H1 (cell line): ENCODE results near the gene PRR19. TPM values are rescaled to one million over a fixed set of nuclear protein-coding genes. Genes with fewer than 3 reads are reported as not detected.
A peak's percentile ranks its signal among the peaks of the same experiment; 100 is the strongest.

Experiments
- CTCF ChIA-PET: fragments of 300-600 bp; sonication (Branson Sonifier 250); formaldehyde crosslinking; loops from one replicate; lab custom pipeline; 2021; ENCODE audit not compliant: partially characterized antibody; lab: Charles Lee
- POLR2A ChIA-PET: fragments of 300-600 bp; sonication (Branson Sonifier 250); formaldehyde crosslinking; loops from one replicate; lab custom pipeline; 2021; ENCODE audit warnings: inconsistent platforms; ENCODE audit not compliant: partially characterized antibody; lab: Charles Lee
- DNase-seq, 2 experiments: peaks; one replicate each; pipeline versions ENCODE4 v3.0.0 to v3.0.0-alpha.2; 2010 to 2022; ENCODE audit warnings: low spot score in 2 of 2, low read depth in 1 of 2, mixed read lengths in 1 of 2
- FAIRE-seq: peaks from 2 replicates; lab custom pipeline; 2011; peaks lifted over from hg19 to GRCh38; lab: Jason Lieb, UNC
- H2AFZ ChIP-seq: 2 replicates; pipeline ENCODE4 v1.8.1; 2012; ENCODE audit warnings: low read length, inconsistent platforms
- H2AK5ac ChIP-seq: 2 replicates; pipeline ENCODE4 v1.6.1; 2013; ENCODE audit warnings: low read depth, low read length
- H2BK120ac ChIP-seq: replicated peaks from 2 replicates; pipeline ENCODE3; 2013; ENCODE audit warnings: low read depth, low read length, inconsistent platforms
- H2BK12ac ChIP-seq: 2 replicates; pipeline ENCODE4 v1.6.1; 2013; ENCODE audit warnings: low read depth, low read length
- H2BK15ac ChIP-seq: 2 replicates; pipeline ENCODE4 v1.6.1; 2013; ENCODE audit warnings: low read length
- H2BK20ac ChIP-seq: 2 replicates; pipeline ENCODE4 v1.6.1; 2013; ENCODE audit warnings: low read length
- H2BK5ac ChIP-seq: 2 replicates; pipeline ENCODE4 v1.6.1; 2013; ENCODE audit warnings: low read depth, low read length
- H3K14ac ChIP-seq: 2 replicates; pipeline ENCODE4 v1.6.1; 2013; ENCODE audit warnings: inconsistent platforms; ENCODE audit not compliant: insufficient read length
- H3K18ac ChIP-seq: 2 replicates; pipeline ENCODE4 v1.6.1; 2013; ENCODE audit warnings: low read length; ENCODE audit errors: extremely low read depth
- H3K23ac ChIP-seq: 2 replicates; pipeline ENCODE4 v1.6.1; 2013; ENCODE audit warnings: inconsistent platforms; ENCODE audit not compliant: insufficient read length
- H3K23me2 ChIP-seq: 2 replicates; pipeline ENCODE4 v1.6.1; 2013; ENCODE audit warnings: low read depth, low read length
- H3K27ac ChIP-seq: 2 replicates; pipeline ENCODE4 v1.6.1; 2011; ENCODE audit warnings: low read depth, low read length, inconsistent platforms
- H3K27me3 ChIP-seq, 4 experiments: replicated peaks in 1 of 4; 1 replicate in 1 of 4; 2 replicates in 3 of 4; pipeline versions ENCODE4 v1.6.1 to v1.8.1; 2011 to 2013; ENCODE audit warnings: low read length in 3 of 4, mild to moderate bottlenecking in 3 of 4, inconsistent platforms in 2 of 4, mixed read lengths in 2 of 4, moderate library complexity in 1 of 4; ENCODE audit not compliant: control insufficient read depth in 3 of 4, insufficient read depth in 3 of 4; ENCODE audit errors: extremely low read depth in 1 of 4
- H3K36me3 ChIP-seq, 4 experiments: 2 replicates each; pipeline versions ENCODE4 v1.6.1 to v1.8.1; 2011 to 2013; ENCODE audit warnings: mild to moderate bottlenecking in 4 of 4, low read length in 3 of 4, moderate library complexity in 2 of 4, control low read depth in 1 of 4, inconsistent platforms in 1 of 4; ENCODE audit not compliant: insufficient read depth in 4 of 4, control insufficient read depth in 2 of 4
- H3K4ac ChIP-seq: replicated peaks from 2 replicates; pipeline ENCODE3; 2013; ENCODE audit warnings: low read length, low read depth, mixed read lengths, inconsistent platforms; ENCODE audit not compliant: insufficient read length
- H3K4me1 ChIP-seq, 4 experiments: replicated peaks in 1 of 4; 1 replicate in 1 of 4; 2 replicates in 3 of 4; pipeline versions ENCODE4 v1.6.1 to v1.8.1; 2011 to 2013; ENCODE audit warnings: low read length in 3 of 4, inconsistent platforms in 2 of 4, mixed read lengths in 1 of 4; ENCODE audit not compliant: insufficient read depth in 4 of 4, control insufficient read depth in 3 of 4
- H3K4me2 ChIP-seq, 2 experiments: 2 replicates each; pipeline versions ENCODE4 v1.6.1 to v1.8.1; 2011 to 2013; ENCODE audit warnings: low read depth in 2 of 2, low read length in 2 of 2, control low read depth in 1 of 2, inconsistent platforms in 1 of 2, mild to moderate bottlenecking in 1 of 2; ENCODE audit not compliant: insufficient read depth in 1 of 2
- H3K4me3 ChIP-seq, 4 experiments: fragments of 200-600, 300-600 bp in 1 of 4; sonication (generic), shearing (Covaris generic), sonication (Bioruptor Twin) in 1 of 4; 2 replicates each; pipeline versions ENCODE4 v1.5.1 to v1.8.1; 2011 to 2016; ENCODE audit warnings: low read length in 4 of 4, low read depth in 3 of 4, control low read depth in 2 of 4, inconsistent platforms in 2 of 4, mild to moderate bottlenecking in 2 of 4, mixed read lengths in 1 of 4, moderate library complexity in 1 of 4; ENCODE audit not compliant: insufficient read depth in 2 of 4; ENCODE audit errors: extremely low read depth in 1 of 4
- H3K56ac ChIP-seq: replicated peaks from 2 replicates; pipeline ENCODE3; 2013; ENCODE audit warnings: low read depth, mild to moderate bottlenecking, mixed read lengths, low read length, inconsistent platforms; ENCODE audit not compliant: insufficient read length
- H3K79me1 ChIP-seq: 2 replicates; pipeline ENCODE4 v1.6.1; 2013; ENCODE audit warnings: low read depth, low read length, control low read depth
- H3K79me2 ChIP-seq, 2 experiments: 2 replicates each; pipeline versions ENCODE4 v1.6.1 to v1.8.1; 2012 to 2013; ENCODE audit warnings: low read length in 2 of 2, mild to moderate bottlenecking in 2 of 2, inconsistent platforms in 1 of 2; ENCODE audit not compliant: insufficient read depth in 2 of 2, control insufficient read depth in 1 of 2
- H3K9ac ChIP-seq, 4 experiments: replicated peaks in 1 of 4; 1 replicate in 1 of 4; 2 replicates in 3 of 4; pipeline versions ENCODE4 v1.6.1 to v1.8.1; 2011 to 2013; ENCODE audit warnings: low read depth in 3 of 4, low read length in 3 of 4, control low read depth in 2 of 4, mild to moderate bottlenecking in 2 of 4, moderate library complexity in 2 of 4, inconsistent platforms in 1 of 4; ENCODE audit errors: extremely low read depth in 1 of 4
- H3K9me3 ChIP-seq, 2 experiments: 2 replicates each; pipeline versions ENCODE4 v1.6.1 to v1.8.1; 2012 to 2013; ENCODE audit warnings: mild to moderate bottlenecking in 2 of 2, moderate library complexity in 2 of 2, control low read depth in 1 of 2, inconsistent platforms in 1 of 2, low read depth in 1 of 2, low read length in 1 of 2, mixed read lengths in 1 of 2; ENCODE audit not compliant: insufficient read depth in 2 of 2
- H4K20me1 ChIP-seq, 2 experiments: replicated peaks in 1 of 2; 2 replicates each; pipeline versions ENCODE3 to v1.8.1; 2011 to 2013; ENCODE audit warnings: inconsistent platforms in 2 of 2, low read length in 2 of 2, mild to moderate bottlenecking in 1 of 2; ENCODE audit not compliant: insufficient read depth in 2 of 2, control insufficient read depth in 1 of 2
- H4K5ac ChIP-seq: 2 replicates; pipeline ENCODE4 v1.6.1; 2013; ENCODE audit warnings: low read length, low read depth, mixed read lengths, inconsistent platforms; ENCODE audit not compliant: insufficient read length
- H4K8ac ChIP-seq: 2 replicates; pipeline ENCODE4 v1.8.0; 2013; ENCODE audit warnings: mild to moderate bottlenecking, moderate library complexity, low read length, inconsistent platforms; ENCODE audit not compliant: insufficient read depth; ENCODE audit errors: extremely low read depth
- H4K91ac ChIP-seq: replicated peaks from 2 replicates; pipeline ENCODE3; 2013; ENCODE audit warnings: low read length, mixed read lengths, inconsistent platforms; ENCODE audit not compliant: insufficient read length
- CHD1 ChIP-seq: IDR thresholded peaks from 2 replicates; pipeline ENCODE4 v1.6.1; 2012; ENCODE audit warnings: low read depth, low read length, improper control_type of control experiment
- EGR1 ChIP-seq: IDR thresholded peaks from 2 replicates; pipeline ENCODE4 v1.6.1; 2011; ENCODE audit warnings: low read depth, low read length, borderline replicate concordance
- EP300 ChIP-seq, 2 experiments: IDR thresholded peaks; 1 replicate in 1 of 2; 2 replicates in 1 of 2; pipeline ENCODE4 v1.6.1; 2011 to 2012; ENCODE audit warnings: low read depth in 2 of 2, low read length in 2 of 2, mild to moderate bottlenecking in 2 of 2, borderline replicate concordance in 1 of 2, inconsistent platforms in 1 of 2, moderate library complexity in 1 of 2
- HDAC2 ChIP-seq, 2 experiments: fragments of 300-600 bp in 1 of 2; sonication (generic) in 1 of 2; IDR thresholded peaks; 2 replicates each; pipeline ENCODE4 v1.6.1; 2011 to 2012; ENCODE audit warnings: low read depth in 2 of 2, low read length in 2 of 2, mild to moderate bottlenecking in 2 of 2, moderate library complexity in 2 of 2, borderline replicate concordance in 1 of 2, inconsistent platforms in 1 of 2
- KDM5A ChIP-seq: fragments of 200-600 bp; IDR thresholded peaks from 2 replicates; pipeline ENCODE4 v1.7.1; 2012; ENCODE audit warnings: mild to moderate bottlenecking, low read length, inconsistent platforms, mixed read lengths
- NRF1 ChIP-seq: IDR thresholded peaks from 2 replicates; pipeline ENCODE4 v1.6.1; 2011; ENCODE audit warnings: mild to moderate bottlenecking, low read depth, low read length, improper control_type of control experiment
- SRF ChIP-seq: IDR thresholded peaks from 2 replicates; pipeline ENCODE4 v1.6.1; 2011; ENCODE audit warnings: mild to moderate bottlenecking, low read depth, low read length, moderate library complexity
- TAF1 ChIP-seq: IDR thresholded peaks from 2 replicates; pipeline ENCODE4 v1.6.1; 2011; ENCODE audit warnings: mild to moderate bottlenecking, low read depth, low read length
- WGBS, 2 experiments: shearing (Covaris generic) in 1 of 2; methylation state at CpG; one replicate each; pipeline versions ENCODE4 v1.1.6 to v1.1.7; 2013 to 2015; ENCODE audit warnings: low lambda C conversion rate in 2 of 2, mixed read lengths in 2 of 2, inconsistent platforms in 1 of 2, low coverage in 1 of 2, missing lambda C conversion rate in 1 of 2; ENCODE audit not compliant: insufficient replicate concordance in 2 of 2, insufficient coverage in 1 of 2, insufficient read length in 1 of 2; ENCODE audit errors: extremely low coverage in 1 of 2, missing lambda C conversion rate in 1 of 2; 5-methylcytosine and 5-hydroxymethylcytosine counted together
- polyA plus RNA-seq, 7 experiments: library from polyadenylated mRNA; depleted of rRNA in 3 of 7; stranded (reverse) in 5 of 7; unstranded in 2 of 7; fragments of >200 nt in 5 of 7; fragments of 200-250 nt in 2 of 7; gene quantifications; 1 replicate in 5 of 7; 2 replicates in 1 of 7; 4 replicates in 1 of 7; pipeline versions ENCODE4 v1.2.1 to v1.2.3, GENCODE V29; 2011 to 2013; ENCODE audit warnings: missing spikeins in 2 of 7, mixed read lengths in 2 of 7
- total RNA-seq: library from RNA; stranded (reverse); fragmentation: NEBNext Ultra II Directional; extraction: Animal tissue kit (Norgen Biotek cat#: 25700); gene quantifications from 2 replicates; pipeline ENCODE4 v1.2.1, GENCODE V29; 2021
- TF ChIP-seq, protein P1 (sequence below): IDR thresholded peaks from 2 replicates; pipeline ENCODE4 v1.6.1; 2011; ENCODE audit warnings: low read length, improper control_type of control experiment

PRR19 gene
- total and polyA plus RNA-seq, 2 of the 8 experiments (the other 6 are each of a cell fraction or from before 2014, with no cell fraction given) = 7.2 to 7.5 TPM

DNA sequence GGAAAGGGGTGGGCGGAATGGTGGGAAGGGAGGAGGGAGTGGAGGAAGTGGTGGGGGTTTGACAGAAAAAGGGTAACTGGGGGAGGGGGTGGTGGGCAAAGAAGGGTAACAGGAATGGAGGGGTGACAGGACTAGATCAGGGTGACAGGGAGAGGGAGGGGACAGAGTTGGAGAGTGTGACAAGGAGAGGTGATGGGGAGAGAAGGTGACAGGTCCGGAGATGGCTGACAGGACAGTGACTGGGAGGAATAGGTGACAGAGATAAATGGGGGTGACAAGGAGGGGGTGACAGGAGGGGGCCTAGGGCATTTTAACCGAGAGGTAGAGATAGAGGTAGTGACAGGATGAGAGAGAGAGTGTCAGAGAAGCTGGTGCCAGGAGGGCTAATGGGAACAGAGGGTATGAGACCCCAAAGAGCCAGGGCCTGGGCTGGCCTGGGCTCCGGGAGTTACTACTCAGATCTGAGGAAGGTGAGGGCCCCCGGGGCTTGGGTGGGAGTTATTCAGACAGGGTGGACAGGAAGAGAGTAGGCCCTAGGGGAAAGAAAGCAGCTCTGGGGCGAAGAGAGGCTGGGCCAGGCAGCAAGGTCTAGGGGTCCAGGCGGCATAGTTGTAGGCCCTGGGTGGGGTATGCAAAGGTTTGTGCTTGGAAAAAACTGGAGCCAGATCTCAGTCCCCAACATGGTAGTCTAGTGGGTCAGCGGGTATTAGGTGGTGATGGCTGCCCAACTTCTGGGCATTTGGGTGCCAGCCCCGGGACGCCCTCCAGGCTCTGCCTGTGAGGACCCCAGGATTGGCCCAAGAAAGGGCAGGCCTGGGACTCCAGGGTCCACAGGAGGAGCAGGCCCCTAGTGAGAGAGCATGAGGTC lies 32.2 kb upstream of the PRR19 start:
- no peak overlapping the region for H2AFZ ChIP-seq
- no peak overlapping the region for H4K91ac ChIP-seq
- no peaks in the 10 kb centered on the region for H3K9me3 ChIP-seq
- H3K14ac ChIP-seq = no peak overlapping the region
- ChIA-PET POLR2A (interaction anchor here (0.6 to 4.1 kb wide), 5 partner anchors 11 to 31 kb away, joined by 3 to 27 read pairs (median 4); no protein-coding TSS in a partner anchor), CTCF (interaction anchor here (0.8 to 3.1 kb wide), 8 partner anchors 10 to 27 kb away, joined by 3 to 17 read pairs (median 5); no protein-coding TSS in a partner anchor)
- H2BK15ac ChIP-seq = no peak overlapping the region
- no peak overlapping the region for H3K23ac ChIP-seq
- H3K23me2 ChIP-seq = peaks cover 10% of the 10 kb centered on the region; the same call in 1 of the 2 replicates
- peaks cover 2 to 21% (median 10%) of the 10 kb centered on the region in 4 experiments for H3K4me1 ChIP-seq
- no peak overlapping the region for H2AK5ac ChIP-seq
- H3K56ac ChIP-seq = no peak overlapping the region
- no peak overlapping the region for H2BK5ac ChIP-seq
- H2BK120ac ChIP-seq = no peak overlapping the region
- no peak for TF ChIP-seq SRF
- TF ChIP-seq TAF1 = no peak
- no peak for TF ChIP-seq KDM5A
- no peak for TF ChIP-seq HDAC2 (IDR thresholded peaks at IDR 0.05; ENCODE audit: borderline replicate concordance in 1 of 2, low read depth in 2 of 2, low read length in 2 of 2)
- TF ChIP-seq EP300 (IDR thresholded peaks at IDR 0.05; ENCODE audit: borderline replicate concordance in 1 of 2, low read depth in 2 of 2, low read length in 2 of 2) = no peak
- no peak for TF ChIP-seq CHD1
- TF ChIP-seq NRF1 = no peak
- TF ChIP-seq, protein P1, sequence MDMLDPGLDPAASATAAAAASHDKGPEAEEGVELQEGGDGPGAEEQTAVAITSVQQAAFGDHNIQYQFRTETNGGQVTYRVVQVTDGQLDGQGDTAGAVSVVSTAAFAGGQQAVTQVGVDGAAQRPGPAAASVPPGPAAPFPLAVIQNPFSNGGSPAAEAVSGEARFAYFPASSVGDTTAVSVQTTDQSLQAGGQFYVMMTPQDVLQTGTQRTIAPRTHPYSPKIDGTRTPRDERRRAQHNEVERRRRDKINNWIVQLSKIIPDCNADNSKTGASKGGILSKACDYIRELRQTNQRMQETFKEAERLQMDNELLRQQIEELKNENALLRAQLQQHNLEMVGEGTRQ = no peak
- TF ChIP-seq EGR1 = no peak
- TF ChIP-seq, all 59 proteins: peak for 0
- Histone ChIP-seq H4K5ac (no peak overlapping the region), H3K18ac (no peak overlapping the region), H3K36me3 (peaks cover 0 to 15% (median 4%) of the 10 kb centered on the region in 4 experiments; a peak in 2 of 8 replicates), H3K4me2 (peak overlapping the region; percentile 79 to 87), H3K9ac (peak overlapping the region in 1 of 4 experiments; percentile 57; a peak in 3 of 7 replicates), H3K4me3 (peak overlapping the region; percentile 31 to 82 (median 61); a peak in 6 of 8 replicates), H4K20me1 (peaks cover 0 to 5% of the 10 kb centered on the region in 2 experiments), H2BK12ac (peak overlapping the region; percentile 27; the same call in 1 of the 2 replicates), H3K79me1 (peaks cover 5% of the 10 kb centered on the region), H4K8ac (no peak overlapping the region), H3K4ac (no peak overlapping the region), H2BK20ac (no peak overlapping the region), H3K27me3 (no peaks in the 10 kb centered on the region), H3K79me2 (peaks cover 0 to 9% of the 10 kb centered on the region in 2 experiments; a peak in 1 of 4 replicates), H3K27ac (no peak overlapping the region)
- WGBS, 2 experiments = 76% methylated on average over 8 of the region's 10 CpGs; no CpG with 5 or more reads in 1 of the 2 experiments
- FAIRE-seq (no peak), DNase-seq (no peak)
